HepG2 (cell line): Measurements from ENCODE around the gene MYO3B. TPM values are rescaled to one million over a fixed set of nuclear protein-coding genes. Genes with fewer than 3 reads are reported as not detected.

ENCODE experiments used
- ATAC-seq: fragments of 200-7000 bp; cut with Tn5 transposase; 3 replicates; pipeline ENCODE4 v1.9.1; 2020; ENCODE audit warnings: mild to moderate bottlenecking, moderate library complexity
- BruUV-seq: library from RNA; stranded (reverse); fragments of 400-500 nt; replicated peaks from 2 replicates; lab custom pipeline; 2021; lab: Mats Ljungman, UMichigan
- CTCF ChIA-PET: fragments of 300-600 bp; formaldehyde crosslinking; extraction: SDS; loops from one replicate; lab custom pipeline; 2021; ENCODE audit warnings: low total read pairs, inconsistent platforms, low intra/inter-chr PET ratio; lab: Yijun Ruan, JAX
- POLR2A ChIA-PET: fragments of 350-600 bp; sonication (Branson Sonifier 250); formaldehyde crosslinking; loops from one replicate; lab custom pipeline; 2020; ENCODE audit warnings: antibody characterized with exemption, inconsistent platforms; lab: Yijun Ruan, JAX
- DNase-seq: peaks from one replicate; pipeline ENCODE4 v3.0.0-alpha.2; 2015; ENCODE audit warnings: low spot score
- FAIRE-seq: peaks from 3 replicates; lab custom pipeline; 2011; peaks lifted over from hg19 to GRCh38; lab: Jason Lieb, UNC
- H2AFZ ChIP-seq: one replicate; pipeline ENCODE4 v1.6.1; 2011; ENCODE audit warnings: low read length, inconsistent platforms
- H3K27ac ChIP-seq: fragments of 300-600 bp; 3 replicates; pipeline ENCODE4 v1.8.0; 2011; ENCODE audit warnings: mixed run types, mild to moderate bottlenecking, mixed read lengths, low read length, inconsistent platforms; ENCODE audit not compliant: insufficient read depth; ENCODE audit errors: extremely low read length
- H3K27me3 ChIP-seq, 2 experiments: fragments of 200-600 bp in 1 of 2; 2 replicates in 1 of 2; 3 replicates in 1 of 2; pipeline versions ENCODE4 v1.6.0 to v1.8.0; 2011; ENCODE audit warnings: low read length in 2 of 2, mild to moderate bottlenecking in 2 of 2, moderate library complexity in 2 of 2, inconsistent platforms in 1 of 2; ENCODE audit not compliant: insufficient read depth in 2 of 2, control insufficient read depth in 1 of 2
- H3K36me3 ChIP-seq, 2 experiments: fragments of 200-600 bp in 1 of 2; replicated peaks in 1 of 2; 2 replicates in 1 of 2; 3 replicates in 1 of 2; pipeline versions ENCODE4 v1.5.1 to v1.8.0; 2011; ENCODE audit warnings: low read length in 2 of 2, inconsistent platforms in 1 of 2; ENCODE audit not compliant: insufficient read depth in 2 of 2, control insufficient read depth in 1 of 2
- H3K4me1 ChIP-seq: 2 replicates; pipeline ENCODE4 v1.5.1; 2012; ENCODE audit warnings: low read length, inconsistent platforms; ENCODE audit not compliant: insufficient read depth
- H3K4me2 ChIP-seq: 2 replicates; pipeline ENCODE4 v1.6.0; 2011; ENCODE audit warnings: low read depth, low read length, inconsistent platforms
- H3K4me3 ChIP-seq, 3 experiments: fragments of 200-600 bp in 1 of 3; sonication (generic), shearing (Covaris generic) in 1 of 3; replicated peaks in 1 of 3; 2 replicates each; pipeline ENCODE4 v1.5.1; 2011 to 2016; ENCODE audit warnings: low read length in 3 of 3, inconsistent platforms in 2 of 3, low read depth in 2 of 3, mild to moderate bottlenecking in 2 of 3, control low read depth in 1 of 3, mixed read lengths in 1 of 3; ENCODE audit not compliant: insufficient read depth in 1 of 3
- H3K79me2 ChIP-seq: one replicate; pipeline ENCODE4 v1.6.1; 2011; ENCODE audit warnings: low read length, inconsistent platforms; ENCODE audit not compliant: insufficient read depth
- H3K9ac ChIP-seq: 2 replicates; pipeline ENCODE4 v1.6.0; 2011; ENCODE audit warnings: mild to moderate bottlenecking, low read depth, low read length, inconsistent platforms; ENCODE audit not compliant: insufficient read depth
- H3K9me3 ChIP-seq: 2 replicates; pipeline ENCODE4 v1.5.1; 2012; ENCODE audit warnings: mild to moderate bottlenecking, low read length
- H4K20me1 ChIP-seq: 2 replicates; pipeline ENCODE4 v1.6.0; 2011; ENCODE audit warnings: inconsistent platforms, mild to moderate bottlenecking, low read length, moderate library complexity; ENCODE audit not compliant: insufficient read depth
- ARHGAP35 ChIP-seq: sonication (generic); formaldehyde crosslinking; IDR thresholded peaks from 2 replicates; pipeline ENCODE4 v1.9.0; 2022; ENCODE audit warnings: mild to moderate bottlenecking, inconsistent platforms, moderate library complexity, missing genetic modification reagents, borderline replicate concordance
- CBX1 ChIP-seq: IDR thresholded peaks from one replicate; pipeline ENCODE4 v1.6.1; 2016; ENCODE audit warnings: antibody characterized with exemption, low read depth
- GATAD1 ChIP-seq: IDR thresholded peaks from 2 replicates; pipeline ENCODE4 v1.6.1; 2016; ENCODE audit warnings: missing genetic modification reagents, missing compliant biosample characterization
- KAT8 ChIP-seq: IDR thresholded peaks from 2 replicates; pipeline ENCODE4 v1.6.1; 2016; ENCODE audit warnings: missing genetic modification reagents, missing compliant biosample characterization
- SIX4 ChIP-seq: sonication (generic); formaldehyde crosslinking; IDR thresholded peaks from 2 replicates; pipeline ENCODE4 v1.4.0; 2020; ENCODE audit warnings: missing genetic modification reagents
- ZNF12 ChIP-seq: sonication (generic); formaldehyde crosslinking; IDR thresholded peaks from 2 replicates; pipeline ENCODE4 v1.5.0; 2020; ENCODE audit warnings: missing genetic modification reagents
- ZNF143 ChIP-seq: sonication (generic); formaldehyde crosslinking; IDR thresholded peaks from 2 replicates; pipeline ENCODE4 v1.4.0; 2020; ENCODE audit warnings: missing genetic modification reagents
- ZNF570 ChIP-seq: sonication (generic); formaldehyde crosslinking; IDR thresholded peaks from 2 replicates; pipeline ENCODE4 v1.4.0; 2020; ENCODE audit warnings: mild to moderate bottlenecking, missing genetic modification reagents, borderline replicate concordance
- ZNF703 ChIP-seq: sonication (generic); formaldehyde crosslinking; IDR thresholded peaks from 2 replicates; pipeline ENCODE4 v1.5.1; 2020; ENCODE audit warnings: missing genetic modification reagents, mild to moderate bottlenecking, moderate library complexity, borderline replicate concordance
- in situ Hi-C: cut with HindIII; loops from 2 replicates; pipeline ENCODE4 v1.10.0; 2017; ENCODE audit warnings: low pct_unique_long_range_greater_than_20kb; ENCODE audit not compliant: extremely low pct_ligation_motif_present
- intact Hi-C: fragments of 100-400 bp; cut with micrococcal nuclease; formaldehyde crosslinking; loops from one replicate; pipeline ENCODE4 v1.10.0; 2022; ENCODE audit not compliant: unreplicated experiment
- polyA plus RNA-seq, 8 experiments: library from polyadenylated mRNA; depleted of rRNA in 3 of 8; stranded (reverse) in 7 of 8; unstranded in 1 of 8; fragments of >200 nt; fragmentation: Illumina TruSeq in 4 of 8; extraction: Trizol in 4 of 8; gene quantifications; 2 replicates each; pipeline versions ENCODE4 v1.2.1 to v1.2.3, GENCODE V29; 2011 to 2016; ENCODE audit warnings: low read depth in 4 of 8, missing spikeins in 1 of 8, mixed read lengths in 1 of 8; ENCODE audit not compliant: insufficient read depth in 1 of 8
- total RNA-seq, 5 experiments: library from RNA; depleted of rRNA; stranded (reverse); fragments of >200 nt; fragmentation: Illumina TruSeq; extraction: Trizol; gene quantifications; 2 replicates each; pipeline ENCODE4 v1.2.3, GENCODE V29; 2016; ENCODE audit warnings: low read depth in 1 of 5
- TF ChIP-seq, protein P1 (sequence below): sonication (generic); formaldehyde crosslinking; IDR thresholded peaks from 2 replicates; pipeline ENCODE4 v1.4.0; 2020; ENCODE audit warnings: missing genetic modification reagents
- TF ChIP-seq, protein P2 (sequence below): sonication (generic); formaldehyde crosslinking; IDR thresholded peaks from 2 replicates; pipeline ENCODE4; 2020; ENCODE audit warnings: missing genetic modification reagents, mild to moderate bottlenecking, borderline replicate concordance
- TF ChIP-seq, protein P3 (sequence below): sonication (generic); formaldehyde crosslinking; IDR thresholded peaks from 2 replicates; pipeline ENCODE4 v1.8.0; 2022; ENCODE audit warnings: mild to moderate bottlenecking, missing genetic modification reagents, moderate library complexity
- TF ChIP-seq, protein P4 (sequence below): sonication (generic); formaldehyde crosslinking; IDR thresholded peaks from 2 replicates; pipeline ENCODE4 v1.8.0; 2022; ENCODE audit warnings: mild to moderate bottlenecking, missing genetic modification reagents; ENCODE audit not compliant: insufficient replicate concordance

MYO3B gene
- total and polyA plus RNA-seq, 2 of the 13 experiments (the other 11 are each of a cell fraction or from before 2014, with no cell fraction given), result 0.01 TPM; not detected in 1

DNA sequence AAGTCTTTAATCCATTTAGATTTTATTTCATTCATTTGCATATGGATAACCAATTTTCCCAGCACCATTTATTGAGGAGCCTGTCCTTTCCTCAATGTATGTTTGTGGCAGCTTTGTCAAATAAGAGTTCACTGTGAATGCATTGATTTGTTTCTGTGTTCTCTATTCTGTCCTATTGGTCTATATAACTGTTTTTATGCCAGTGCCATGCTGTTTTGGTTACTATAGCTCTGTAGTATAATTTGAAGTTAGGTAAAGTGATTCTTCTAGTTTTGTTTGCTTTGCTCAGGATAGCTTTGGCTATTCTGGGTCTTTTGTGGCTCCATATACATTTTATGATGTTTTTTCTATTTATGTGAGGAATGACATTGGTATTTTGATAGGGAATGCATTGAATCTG lies 7.4 kb downstream of the MYO3B start (continued):
- TF ChIP-seq, protein P1, sequence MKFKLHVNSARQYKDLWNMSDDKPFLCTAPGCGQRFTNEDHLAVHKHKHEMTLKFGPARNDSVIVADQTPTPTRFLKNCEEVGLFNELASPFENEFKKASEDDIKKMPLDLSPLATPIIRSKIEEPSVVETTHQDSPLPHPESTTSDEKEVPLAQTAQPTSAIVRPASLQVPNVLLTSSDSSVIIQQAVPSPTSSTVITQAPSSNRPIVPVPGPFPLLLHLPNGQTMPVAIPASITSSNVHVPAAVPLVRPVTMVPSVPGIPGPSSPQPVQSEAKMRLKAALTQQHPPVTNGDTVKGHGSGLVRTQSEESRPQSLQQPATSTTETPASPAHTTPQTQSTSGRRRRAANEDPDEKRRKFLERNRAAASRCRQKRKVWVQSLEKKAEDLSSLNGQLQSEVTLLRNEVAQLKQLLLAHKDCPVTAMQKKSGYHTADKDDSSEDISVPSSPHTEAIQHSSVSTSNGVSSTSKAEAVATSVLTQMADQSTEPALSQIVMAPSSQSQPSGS (CRISPR knock-in tag), result no peak
- no peak for TF ChIP-seq ZNF703 (CRISPR knock-in tag)
- TF ChIP-seq, all 625 proteins: peak for 0

DNA sequence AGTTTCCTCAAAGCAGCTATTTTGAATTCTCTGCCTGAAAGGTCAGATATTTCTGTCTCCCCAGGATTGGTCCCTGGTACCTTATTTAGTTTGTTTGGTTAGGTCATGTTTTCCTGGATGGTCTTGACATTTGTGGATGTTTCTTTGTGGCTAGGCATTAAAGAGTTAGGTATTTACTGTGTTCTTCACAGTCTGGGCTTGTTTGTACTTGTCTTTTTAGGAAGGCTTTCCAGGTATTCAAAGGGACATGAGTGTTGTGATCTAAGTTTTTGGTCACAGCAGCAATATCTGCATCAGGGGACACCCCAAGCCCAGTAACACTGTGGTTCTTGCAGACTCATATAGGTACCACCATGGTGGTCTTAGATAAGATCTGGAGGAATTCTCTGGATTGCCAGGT lies 11.8 kb downstream of the MYO3B start:
- H2AFZ ChIP-seq, result no peak overlapping the region

DNA sequence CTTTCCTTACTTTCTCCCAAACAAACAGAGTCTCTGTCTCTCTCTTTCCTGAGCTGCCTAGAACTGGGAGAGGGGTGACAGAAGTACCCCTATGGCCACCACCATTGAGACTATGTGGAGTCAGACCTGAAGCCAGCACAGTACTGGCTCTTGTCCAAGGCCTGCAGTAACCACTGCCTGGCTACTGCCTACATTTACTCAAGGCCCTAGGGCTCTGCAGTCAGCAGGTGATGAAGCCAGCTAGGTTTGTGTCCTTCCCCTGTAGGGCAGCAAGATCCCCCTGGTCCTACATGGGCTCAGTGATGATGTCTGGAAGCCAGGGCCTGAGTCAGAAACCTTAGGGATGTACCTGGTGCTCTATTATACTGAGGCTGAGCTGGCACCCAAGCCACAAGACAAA lies 12.2 kb downstream of the MYO3B start:
- Histone ChIP-seq H3K27me3 (no peaks in the 10 kb centered on the region), H3K9ac (no peak overlapping the region), H3K4me2 (no peak overlapping the region), H3K36me3 (no peaks in the 10 kb centered on the region), H3K79me2 (no peaks in the 10 kb centered on the region), H4K20me1 (no peaks in the 10 kb centered on the region), H2AFZ (no peak overlapping the region), H3K4me3 (no peak overlapping the region), H3K9me3 (peaks cover 7% of the 10 kb centered on the region), H3K4me1 (no peaks in the 10 kb centered on the region), H3K27ac (no peak overlapping the region)
- no peak for DNase-seq
- ChIA-PET CTCF (no interaction called here), POLR2A (no interaction called here)
- ATAC-seq, result no peak
- in situ Hi-C loops, result no loop called here
- no peak for FAIRE-seq
- intact Hi-C loops, result no loop called here
- BruUV-seq, result no TSS peak
- no peak for TF ChIP-seq CBX1
- TF ChIP-seq, protein P2, sequence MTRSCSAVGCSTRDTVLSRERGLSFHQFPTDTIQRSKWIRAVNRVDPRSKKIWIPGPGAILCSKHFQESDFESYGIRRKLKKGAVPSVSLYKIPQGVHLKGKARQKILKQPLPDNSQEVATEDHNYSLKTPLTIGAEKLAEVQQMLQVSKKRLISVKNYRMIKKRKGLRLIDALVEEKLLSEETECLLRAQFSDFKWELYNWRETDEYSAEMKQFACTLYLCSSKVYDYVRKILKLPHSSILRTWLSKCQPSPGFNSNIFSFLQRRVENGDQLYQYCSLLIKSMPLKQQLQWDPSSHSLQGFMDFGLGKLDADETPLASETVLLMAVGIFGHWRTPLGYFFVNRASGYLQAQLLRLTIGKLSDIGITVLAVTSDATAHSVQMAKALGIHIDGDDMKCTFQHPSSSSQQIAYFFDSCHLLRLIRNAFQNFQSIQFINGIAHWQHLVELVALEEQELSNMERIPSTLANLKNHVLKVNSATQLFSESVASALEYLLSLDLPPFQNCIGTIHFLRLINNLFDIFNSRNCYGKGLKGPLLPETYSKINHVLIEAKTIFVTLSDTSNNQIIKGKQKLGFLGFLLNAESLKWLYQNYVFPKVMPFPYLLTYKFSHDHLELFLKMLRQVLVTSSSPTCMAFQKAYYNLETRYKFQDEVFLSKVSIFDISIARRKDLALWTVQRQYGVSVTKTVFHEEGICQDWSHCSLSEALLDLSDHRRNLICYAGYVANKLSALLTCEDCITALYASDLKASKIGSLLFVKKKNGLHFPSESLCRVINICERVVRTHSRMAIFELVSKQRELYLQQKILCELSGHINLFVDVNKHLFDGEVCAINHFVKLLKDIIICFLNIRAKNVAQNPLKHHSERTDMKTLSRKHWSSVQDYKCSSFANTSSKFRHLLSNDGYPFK (CRISPR knock-in tag), result no peak
- TF ChIP-seq, protein P3, sequence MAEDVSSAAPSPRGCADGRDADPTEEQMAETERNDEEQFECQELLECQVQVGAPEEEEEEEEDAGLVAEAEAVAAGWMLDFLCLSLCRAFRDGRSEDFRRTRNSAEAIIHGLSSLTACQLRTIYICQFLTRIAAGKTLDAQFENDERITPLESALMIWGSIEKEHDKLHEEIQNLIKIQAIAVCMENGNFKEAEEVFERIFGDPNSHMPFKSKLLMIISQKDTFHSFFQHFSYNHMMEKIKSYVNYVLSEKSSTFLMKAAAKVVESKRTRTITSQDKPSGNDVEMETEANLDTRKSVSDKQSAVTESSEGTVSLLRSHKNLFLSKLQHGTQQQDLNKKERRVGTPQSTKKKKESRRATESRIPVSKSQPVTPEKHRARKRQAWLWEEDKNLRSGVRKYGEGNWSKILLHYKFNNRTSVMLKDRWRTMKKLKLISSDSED (CRISPR knock-in tag), result no peak
- no peak for TF ChIP-seq ZNF12 (CRISPR knock-in tag)
- no peak for TF ChIP-seq SIX4 (CRISPR knock-in tag)
- no peak for TF ChIP-seq KAT8 (CRISPR knock-in tag)
- TF ChIP-seq, protein P4, sequence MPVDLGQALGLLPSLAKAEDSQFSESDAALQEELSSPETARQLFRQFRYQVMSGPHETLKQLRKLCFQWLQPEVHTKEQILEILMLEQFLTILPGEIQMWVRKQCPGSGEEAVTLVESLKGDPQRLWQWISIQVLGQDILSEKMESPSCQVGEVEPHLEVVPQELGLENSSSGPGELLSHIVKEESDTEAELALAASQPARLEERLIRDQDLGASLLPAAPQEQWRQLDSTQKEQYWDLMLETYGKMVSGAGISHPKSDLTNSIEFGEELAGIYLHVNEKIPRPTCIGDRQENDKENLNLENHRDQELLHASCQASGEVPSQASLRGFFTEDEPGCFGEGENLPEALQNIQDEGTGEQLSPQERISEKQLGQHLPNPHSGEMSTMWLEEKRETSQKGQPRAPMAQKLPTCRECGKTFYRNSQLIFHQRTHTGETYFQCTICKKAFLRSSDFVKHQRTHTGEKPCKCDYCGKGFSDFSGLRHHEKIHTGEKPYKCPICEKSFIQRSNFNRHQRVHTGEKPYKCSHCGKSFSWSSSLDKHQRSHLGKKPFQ (CRISPR knock-in tag), result no peak

More for the DNA sequence above, 11.8 kb downstream of the MYO3B start:
- no peaks in the 10 kb centered on the region for H3K4me1 ChIP-seq
- H3K36me3 ChIP-seq, result no peaks in the 10 kb centered on the region
- peaks cover 9% of the 10 kb centered on the region for H3K9me3 ChIP-seq
- intact Hi-C loops (no loop called here), in situ Hi-C loops (no loop called here)
- H3K79me2 ChIP-seq, result no peaks in the 10 kb centered on the region
- H4K20me1 ChIP-seq, result no peaks in the 10 kb centered on the region
- TF ChIP-seq ZNF143 (CRISPR knock-in tag) (no peak), GATAD1 (no peak), ARHGAP35 (no peak), ZNF570 (CRISPR knock-in tag) (no peak)
- H3K27ac ChIP-seq, result no peak overlapping the region
- POLR2A ChIA-PET, result no interaction called here
- no peak for FAIRE-seq
- DNase-seq, result no peak
- no peak overlapping the region for H3K4me2 ChIP-seq
- no peak for ATAC-seq
- no peaks in the 10 kb centered on the region for H3K27me3 ChIP-seq
- H3K4me3 ChIP-seq, result no peak overlapping the region
- H3K9ac ChIP-seq, result no peak overlapping the region
- no TSS peak for BruUV-seq
- CTCF ChIA-PET, result no interaction called here
